Activated B cell treated with CpG ODN at 0.5 μM for 24 hours (primary cell): ENCODE results near the gene TMPRSS12. TPM values are rescaled to one million over a fixed set of nuclear protein-coding genes. Genes with fewer than 3 reads are reported as not detected.
"Not testable (repeated sequence)": the region's sequence is repeated elsewhere in the genome, so short reads cannot be mapped to it uniquely, and the experiment has no call there.

ENCODE experiments used
- ATAC-seq: fragments of 200-7000 bp; cut with Tn5 transposase; one replicate; pipeline ENCODE4 v1.10.0; 2021; ENCODE audit warnings: low read depth, mild to moderate bottlenecking, moderate library complexity
- CTCF ChIA-PET: fragments of 350-600 bp; sonication (Branson Sonifier 250); formaldehyde crosslinking; loops from one replicate; lab custom pipeline; 2021; ENCODE audit warnings: antibody characterized with exemption; lab: Charles Lee
- POLR2A ChIA-PET: fragments of 350-600 bp; sonication (Branson Sonifier 250); formaldehyde crosslinking; loops from one replicate; lab custom pipeline; 2021; ENCODE audit warnings: antibody characterized with exemption; lab: Charles Lee
- DNase-seq: peaks from one replicate; pipeline ENCODE4 v3.0.0; 2022
- H3K27ac Mint-ChIP-seq: one replicate; pipeline ENCODE4 v1.8.0; 2020; ENCODE audit warnings: mixed read lengths
- H3K27me3 Mint-ChIP-seq: one replicate; pipeline ENCODE4 v1.8.0; 2021; ENCODE audit warnings: mixed read lengths
- H3K36me3 Mint-ChIP-seq: one replicate; pipeline ENCODE4 v1.8.0; 2021; ENCODE audit warnings: low read depth, mixed read lengths
- H3K4me1 Mint-ChIP-seq: one replicate; pipeline ENCODE4 v1.8.0; 2021; ENCODE audit warnings: mixed read lengths
- H3K4me3 Mint-ChIP-seq: one replicate; pipeline ENCODE4 v1.8.0; 2020; ENCODE audit warnings: mild to moderate bottlenecking, mixed read lengths
- H3K9me3 Mint-ChIP-seq: one replicate; pipeline ENCODE4 v1.8.0; 2020; ENCODE audit warnings: mixed read lengths
- CTCF ChIP-seq: fragments of 200-600 bp; IDR thresholded peaks from one replicate; pipeline ENCODE4 v1.8.0; 2022; ENCODE audit warnings: antibody characterized with exemption, mild to moderate bottlenecking
- intact Hi-C: fragments of 100-400 bp; cut with micrococcal nuclease; formaldehyde crosslinking; loops from one replicate; pipeline ENCODE4 v1.15.1; 2024
- total RNA-seq: library from RNA; stranded (reverse); gene quantifications from 2 replicates; pipeline ENCODE4 v1.2.3, GENCODE V29; 2022

The TMPRSS12 gene
- total RNA-seq, 1 donor from 2014 or later: not detected

GRCh38 chr12:50859621-50860310, 17.0 kb downstream of the TMPRSS12 start:
- intact Hi-C loops: no loop called here
- Mint-ChIP-seq H3K27me3 (no peaks in the 10 kb centered on the region), H3K4me1 (no peaks in the 10 kb centered on the region), H3K27ac (no peak overlapping the region), H3K9me3 (peaks cover 6% of the 10 kb centered on the region), H3K4me3 (no peak overlapping the region), H3K36me3 (no peaks in the 10 kb centered on the region)
- POLR2A ChIA-PET: no interaction called here
- ATAC-seq: no peak
- DNase-seq: no peak
- CTCF ChIA-PET: no interaction called here
- TF ChIP-seq CTCF: no peak

- Mint-ChIP-seq H3K4me1 (no peaks in the 10 kb centered on the region), H3K27me3 (no peaks in the 10 kb centered on the region), H3K27ac (no peak overlapping the region), H3K36me3 (peaks cover 2% of the 10 kb centered on the region), H3K4me3 (no peak overlapping the region), H3K9me3 (peaks cover 7% of the 10 kb centered on the region)
- DNase-seq: no peak
- TF ChIP-seq CTCF: no peak
- ChIA-PET CTCF (no interaction called here), POLR2A (no interaction called here)
- ATAC-seq: no peak
- intact Hi-C loops: no loop called here
These were observed 19.6 kb downstream of the TMPRSS12 start for GRCh38 chr12:50862316-50862715.

- H3K36me3 Mint-ChIP-seq: peaks cover 2% of the 10 kb centered on the region
- H3K4me3 Mint-ChIP-seq: no peak overlapping the region
- ChIA-PET CTCF (no interaction called here), POLR2A (no interaction called here)
- ATAC-seq (no peak), DNase-seq (no peak)
- no peak overlapping the region for H3K27ac Mint-ChIP-seq
- no peaks in the 10 kb centered on the region for H3K4me1 Mint-ChIP-seq
- no peaks in the 10 kb centered on the region for H3K27me3 Mint-ChIP-seq
- intact Hi-C loops: no loop called here
- H3K9me3 Mint-ChIP-seq: peaks cover 15% of the 10 kb centered on the region
- TF ChIP-seq CTCF: no peak
These were observed 22.5 kb downstream of the TMPRSS12 start for GRCh38 chr12:50865266-50865665.

GRCh38 chr12:50868881-50869280, 26.2 kb downstream of the TMPRSS12 start:
- H3K4me1 Mint-ChIP-seq, CTCF ChIA-PET, H3K27me3 Mint-ChIP-seq, intact Hi-C loops, ATAC-seq, H3K27ac Mint-ChIP-seq, H3K36me3 Mint-ChIP-seq, H3K4me3 Mint-ChIP-seq, DNase-seq, POLR2A ChIA-PET: not testable (repeated sequence)
- peaks cover 15% of the 10 kb centered on the region for H3K9me3 Mint-ChIP-seq

GRCh38 chr12:50882563-50882962, 39.8 kb downstream of the TMPRSS12 start:
- Mint-ChIP-seq H3K9me3 (peaks cover 6% of the 10 kb centered on the region), H3K27me3 (no peaks in the 10 kb centered on the region), H3K4me1 (peaks cover 9% of the 10 kb centered on the region), H3K27ac (no peak overlapping the region), H3K36me3 (no peaks in the 10 kb centered on the region), H3K4me3 (no peak overlapping the region)
- CTCF ChIA-PET: no interaction called here
- no peak for ATAC-seq
- TF ChIP-seq CTCF: no peak
- POLR2A ChIA-PET: no interaction called here
- intact Hi-C loops: no loop called here
- no peak for DNase-seq

- POLR2A ChIA-PET: no interaction called here
- CTCF ChIA-PET: no interaction called here
- no peak for TF ChIP-seq CTCF
- Mint-ChIP-seq H3K27me3 (no peaks in the 10 kb centered on the region), H3K4me1 (peaks cover 10% of the 10 kb centered on the region), H3K27ac (no peak overlapping the region), H3K4me3 (no peak overlapping the region), H3K36me3 (no peaks in the 10 kb centered on the region), H3K9me3 (peaks cover 5% of the 10 kb centered on the region)
- no peak for ATAC-seq
- intact Hi-C loops: no loop called here
- DNase-seq: no peak
These were observed 44.5 kb downstream of the TMPRSS12 start for GRCh38 chr12:50887191-50887590.
